ENCODE results near the gene AP4M1.

The AP4M1 gene

DNA sequence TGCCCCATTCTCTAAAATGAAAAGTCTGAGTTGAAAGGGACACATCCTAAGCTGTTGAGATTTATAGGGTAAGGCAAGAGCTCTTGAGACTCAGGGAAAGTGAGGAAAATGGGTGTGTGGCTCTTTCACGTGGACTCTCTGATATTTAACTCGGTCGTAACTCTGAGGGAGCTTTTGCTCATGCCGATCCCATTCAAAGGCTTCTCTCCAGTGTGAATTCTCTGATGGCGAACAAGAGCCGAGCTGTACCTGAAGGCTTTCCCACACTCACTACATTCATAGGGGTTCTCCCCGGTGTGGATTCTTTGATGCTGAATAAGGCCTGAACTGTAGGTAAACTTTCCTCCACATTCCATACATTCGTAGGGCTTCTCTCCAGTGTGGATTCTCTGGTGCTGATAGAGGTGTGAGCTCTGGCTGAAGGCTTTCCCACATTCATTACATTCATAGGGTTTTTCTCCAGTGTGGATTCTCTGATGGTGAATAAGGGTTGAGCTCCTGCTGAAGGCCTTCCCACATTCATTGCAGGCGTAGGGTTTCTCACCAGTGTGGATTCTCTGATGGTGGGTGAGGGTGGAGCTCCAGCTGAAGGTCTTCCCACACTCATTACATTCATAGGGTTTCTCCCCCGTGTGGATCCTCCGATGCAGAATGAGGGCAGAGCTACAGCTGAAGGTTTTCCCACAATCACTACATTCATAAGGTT is 30.3 kb upstream of the AP4M1 start:
- ChIA-PET POLR2A (no interaction called here), CTCF (no interaction called here)
- TF ChIP-seq TARDBP (IDR thresholded peaks at IDR 0.05) (no peak), L3MBTL2 (conservative IDR thresholded peaks at IDR 0.05) (no peak), FOXM1 (IDR thresholded peaks at IDR 0.05; ENCODE audit: borderline replicate concordance) (no peak), ZNF384 (IDR thresholded peaks at IDR 0.05) (no peak), CTBP1 (IDR thresholded peaks at IDR 0.05; ENCODE audit: borderline replicate concordance) (no peak), LEF1 (IDR thresholded peaks at IDR 0.05; ENCODE audit: borderline replicate concordance) (no peak), FOXK2 (IDR thresholded peaks at IDR 0.05) (no peak), HDGF (IDR thresholded peaks at IDR 0.05; ENCODE audit: borderline replicate concordance) (no peak)
- no peak for DNase-seq (ENCODE audit: extremely low spot score)

DNA sequence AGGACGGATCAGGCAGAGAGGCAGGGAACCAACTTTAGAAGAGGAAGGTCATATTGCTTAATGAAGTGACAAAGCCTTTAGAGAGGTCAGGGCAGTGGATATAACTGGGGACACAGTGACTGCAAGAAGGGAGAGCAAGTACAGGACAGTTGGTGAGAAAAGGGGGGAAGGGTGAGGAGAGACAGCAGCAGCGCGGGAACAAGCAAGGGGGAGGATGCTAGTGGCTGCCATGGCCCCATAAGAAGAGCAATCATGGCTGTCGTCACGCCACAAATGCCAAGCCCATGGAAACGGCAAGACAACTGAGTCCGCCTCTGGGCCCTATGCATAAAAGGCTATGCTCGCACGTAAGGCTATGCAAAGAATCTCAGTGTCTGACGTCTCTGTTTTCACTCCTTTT is 29.0 kb upstream of the AP4M1 start:
- POLR2A ChIA-PET, result no interaction called here
- no peak for DNase-seq (ENCODE audit: extremely low spot score)
- TF ChIP-seq NFRKB (IDR thresholded peaks at IDR 0.05) (no peak), SUZ12 (IDR thresholded peaks at IDR 0.05) (no peak)
- CTCF ChIA-PET, result no interaction called here

- POLR2A ChIA-PET, result no interaction called here
- TF ChIP-seq ELF4 (IDR thresholded peaks at IDR 0.05) (no peak), FOXM1 (IDR thresholded peaks at IDR 0.05; ENCODE audit: borderline replicate concordance) (no peak), ZNF384 (IDR thresholded peaks at IDR 0.05) (no peak), LEF1 (IDR thresholded peaks at IDR 0.05; ENCODE audit: borderline replicate concordance) (no peak), CTBP1 (IDR thresholded peaks at IDR 0.05; ENCODE audit: borderline replicate concordance) (no peak), BHLHE40 (IDR thresholded peaks at IDR 0.05; ENCODE audit: borderline replicate concordance) (no peak), L3MBTL2 (conservative IDR thresholded peaks at IDR 0.05) (no peak), SP1 (IDR thresholded peaks at IDR 0.05) (no peak)
- CTCF ChIA-PET, result no interaction called here
- DNase-seq (ENCODE audit: extremely low spot score), result no peak
Observed at GRCh38 chr7:100074841-100075240, 26.6 kb upstream of the AP4M1 start.

- no peak for TF ChIP-seq L3MBTL2 (conservative IDR thresholded peaks at IDR 0.05)
- TF ChIP-seq HDGF (IDR thresholded peaks at IDR 0.05; ENCODE audit: borderline replicate concordance), result no peak
- TF ChIP-seq ZNF384 (IDR thresholded peaks at IDR 0.05), result no peak
- TF ChIP-seq LEF1 (IDR thresholded peaks at IDR 0.05; ENCODE audit: borderline replicate concordance), result no peak
- no peak for TF ChIP-seq SP1 (IDR thresholded peaks at IDR 0.05)
- TF ChIP-seq BHLHE40 (IDR thresholded peaks at IDR 0.05; ENCODE audit: borderline replicate concordance), result no peak
- no peak for TF ChIP-seq SUZ12 (IDR thresholded peaks at IDR 0.05)
- TF ChIP-seq FOXK2 (IDR thresholded peaks at IDR 0.05), result no peak
- TF ChIP-seq, protein P1, sequence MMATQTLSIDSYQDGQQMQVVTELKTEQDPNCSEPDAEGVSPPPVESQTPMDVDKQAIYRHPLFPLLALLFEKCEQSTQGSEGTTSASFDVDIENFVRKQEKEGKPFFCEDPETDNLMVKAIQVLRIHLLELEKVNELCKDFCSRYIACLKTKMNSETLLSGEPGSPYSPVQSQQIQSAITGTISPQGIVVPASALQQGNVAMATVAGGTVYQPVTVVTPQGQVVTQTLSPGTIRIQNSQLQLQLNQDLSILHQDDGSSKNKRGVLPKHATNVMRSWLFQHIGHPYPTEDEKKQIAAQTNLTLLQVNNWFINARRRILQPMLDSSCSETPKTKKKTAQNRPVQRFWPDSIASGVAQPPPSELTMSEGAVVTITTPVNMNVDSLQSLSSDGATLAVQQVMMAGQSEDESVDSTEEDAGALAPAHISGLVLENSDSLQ (IDR thresholded peaks at IDR 0.05), result no peak
- no peak for TF ChIP-seq FOXA1 (IDR thresholded peaks at IDR 0.05)
- no peak for TF ChIP-seq ELF4 (IDR thresholded peaks at IDR 0.05)
- TF ChIP-seq NFRKB (IDR thresholded peaks at IDR 0.05), result no peak
- no peak for TF ChIP-seq FOXM1 (IDR thresholded peaks at IDR 0.05; ENCODE audit: borderline replicate concordance)
- no peak for TF ChIP-seq ARNT (IDR thresholded peaks at IDR 0.05)
- TF ChIP-seq CTBP1 (IDR thresholded peaks at IDR 0.05; ENCODE audit: borderline replicate concordance), result no peak
- TF ChIP-seq TARDBP (IDR thresholded peaks at IDR 0.05), result no peak
- no peak for DNase-seq (ENCODE audit: extremely low spot score)
- CTCF ChIA-PET, result no interaction called here
- POLR2A ChIA-PET, result no interaction called here
Observed at GRCh38 chr7:100075418-100075817, 26.0 kb upstream of the AP4M1 start.

GRCh38 chr7:100077205-100077604 is 24.2 kb upstream of the AP4M1 start:
- DNase-seq (ENCODE audit: extremely low spot score), result no peak
- POLR2A ChIA-PET, result interaction anchor here (1.2 kb wide), 1 partner anchor 25 kb away, joined by 3 read pairs; the partner anchor contains the start of gene AP4M1
- TF ChIP-seq SUZ12 (IDR thresholded peaks at IDR 0.05), result no peak
- no peak for TF ChIP-seq L3MBTL2 (conservative IDR thresholded peaks at IDR 0.05)
- no peak for TF ChIP-seq HDGF (IDR thresholded peaks at IDR 0.05; ENCODE audit: borderline replicate concordance)
- no peak for TF ChIP-seq FOXK2 (IDR thresholded peaks at IDR 0.05)
- TF ChIP-seq ELF4 (IDR thresholded peaks at IDR 0.05), result no peak
- TF ChIP-seq FOXM1 (IDR thresholded peaks at IDR 0.05; ENCODE audit: borderline replicate concordance), result no peak
- TF ChIP-seq, protein P1 (IDR thresholded peaks at IDR 0.05), result no peak
- no peak for TF ChIP-seq BHLHE40 (IDR thresholded peaks at IDR 0.05; ENCODE audit: borderline replicate concordance)
- no peak for TF ChIP-seq ARNT (IDR thresholded peaks at IDR 0.05)
- no peak for TF ChIP-seq SP1 (IDR thresholded peaks at IDR 0.05)
- no peak for TF ChIP-seq FOXA1 (IDR thresholded peaks at IDR 0.05)
- no peak for TF ChIP-seq ZNF384 (IDR thresholded peaks at IDR 0.05)
- no peak for TF ChIP-seq CTBP1 (IDR thresholded peaks at IDR 0.05; ENCODE audit: borderline replicate concordance)
- TF ChIP-seq NFRKB (IDR thresholded peaks at IDR 0.05), result no peak
- no peak for TF ChIP-seq TARDBP (IDR thresholded peaks at IDR 0.05)
- TF ChIP-seq LEF1 (IDR thresholded peaks at IDR 0.05; ENCODE audit: borderline replicate concordance), result no peak
- CTCF ChIA-PET, result no interaction called here

- DNase-seq (ENCODE audit: extremely low spot score), result no peak
- CTCF ChIA-PET, result interaction anchor here (0.8 kb wide), 1 partner anchor 166 kb away, joined by 3 read pairs; no protein-coding TSS in a partner anchor
- POLR2A ChIA-PET, result interaction anchor here (0.6 to 1.5 kb wide), 2 partner anchors 14 to 22 kb away, joined by 3 to 5 read pairs; partner anchors contain the start of genes AP4M1 and MCM7
- TF ChIP-seq L3MBTL2 (conservative IDR thresholded peaks at IDR 0.05), result no peak
- no peak for TF ChIP-seq BHLHE40 (IDR thresholded peaks at IDR 0.05; ENCODE audit: borderline replicate concordance)
- no peak for TF ChIP-seq FOXA1 (IDR thresholded peaks at IDR 0.05)
- no peak for TF ChIP-seq NFRKB (IDR thresholded peaks at IDR 0.05)
- no peak for TF ChIP-seq ARNT (IDR thresholded peaks at IDR 0.05)
- no peak for TF ChIP-seq ELF4 (IDR thresholded peaks at IDR 0.05)
Observed at GRCh38 chr7:100079024-100079560, 22.4 kb upstream of the AP4M1 start.

Measured in HEK293T (cell line).